A549 (cell line): ENCODE data around the gene ABCC1. TPM values are rescaled to one million over a fixed set of nuclear protein-coding genes. Genes with fewer than 3 reads are reported as not detected.
A peak's percentile ranks its signal among the peaks of the same experiment; 100 is the strongest.

ENCODE experiments used
- ATAC-seq, 2 experiments: fragments of 200-7000 bp in 1 of 2; fragments of >200 bp in 1 of 2; cut with Nextera tagmentation in 1 of 2; cut with Tn5 transposase in 1 of 2; 3 replicates each; pipeline versions ENCODE4 v1.8.0 to v1.9.1; 2018 to 2020; ENCODE audit warnings: mild to moderate bottlenecking in 1 of 2, moderate library complexity in 1 of 2
- CTCF ChIA-PET: fragments of 300-600 bp; sonication (Branson Sonifier 250); formaldehyde crosslinking; extraction: SDS; loops from one replicate; lab custom pipeline; 2021; ENCODE audit warnings: antibody characterized with exemption, inconsistent platforms; lab: Yijun Ruan, JAX
- POLR2A ChIA-PET: fragments of 350-600 bp; formaldehyde crosslinking; extraction: SDS; loops from one replicate; lab custom pipeline; 2021; ENCODE audit warnings: antibody characterized with exemption, inconsistent platforms; lab: Yijun Ruan, JAX
- DNase-seq, 2 experiments: peaks; one replicate each; pipeline versions ENCODE4 v3.0.0 to v3.0.0-alpha.2; 2011 to 2016; ENCODE audit warnings: low read depth in 1 of 2, low spot score in 1 of 2
- FAIRE-seq: peaks from 2 replicates; lab custom pipeline; 2011; peaks lifted over from hg19 to GRCh38; lab: Jason Lieb, UNC
- H3K27ac ChIP-seq, 2 experiments: fragments of >200 bp; sonication (Bioruptor Twin); formaldehyde crosslinking; 3 replicates each; pipeline ENCODE4 v1.5.1; 2016 to 2017
- H3K4me1 ChIP-seq: fragments of >200 bp; sonication (Bioruptor Twin); formaldehyde crosslinking; 3 replicates; pipeline ENCODE4 v1.6.1; 2016
- H3K4me2 ChIP-seq: fragments of >200 bp; sonication (Bioruptor Twin); formaldehyde crosslinking; 3 replicates; pipeline ENCODE4 v1.6.1; 2016
- H3K4me3 ChIP-seq: fragments of >200 bp; sonication (Bioruptor Twin); formaldehyde crosslinking; 3 replicates; pipeline ENCODE4 v1.5.1; 2016
- H3K9me3 ChIP-seq: fragments of >200 bp; sonication (Bioruptor Twin); formaldehyde crosslinking; 3 replicates; pipeline ENCODE4 v1.6.1; 2016
- CBX2 ChIP-seq: fragments of 200-600 bp; sonication (generic); IDR thresholded peaks from 2 replicates; pipeline ENCODE4 v1.6.1; 2016; ENCODE audit warnings: low read depth, mild to moderate bottlenecking, borderline replicate concordance
- CBX8 ChIP-seq: fragments of 200-600 bp; sonication (generic); IDR thresholded peaks from 2 replicates; pipeline ENCODE4 v1.6.1; 2016
- CHD4 ChIP-seq: fragments of 200-600 bp; sonication (generic); IDR thresholded peaks from 2 replicates; pipeline ENCODE4 v1.6.1; 2016; ENCODE audit warnings: antibody characterized with exemption, mild to moderate bottlenecking, borderline replicate concordance
- EP300 ChIP-seq, 2 experiments: fragments of >200 bp; sonication (Bioruptor Twin); formaldehyde crosslinking; IDR thresholded peaks; 2 replicates in 1 of 2; 3 replicates in 1 of 2; pipeline ENCODE4 v1.6.1; 2016 to 2017
- ESRRA ChIP-seq: fragments of 150-350 bp; IDR thresholded peaks from 2 replicates; pipeline ENCODE4 v1.6.1; 2014; ENCODE audit warnings: mild to moderate bottlenecking, low read length, borderline replicate concordance
- GATA3 ChIP-seq: IDR thresholded peaks from 2 replicates; pipeline ENCODE4 v1.6.1; 2012; ENCODE audit warnings: borderline replicate concordance
- HEYL ChIP-seq: fragments of 250-450 bp; sonication (Bioruptor Pico); IDR thresholded peaks from 2 replicates; pipeline ENCODE4 v1.8.0; 2021; ENCODE audit warnings: mild to moderate bottlenecking, moderate library complexity
- JUNB ChIP-seq: fragments of >200 bp; sonication (Bioruptor Twin); formaldehyde crosslinking; IDR thresholded peaks from 2 replicates; pipeline ENCODE4 v1.6.1; 2016
- NFE2L2 ChIP-seq: fragments of 150-350 bp; conservative IDR thresholded peaks from 2 replicates; pipeline ENCODE4 v1.6.1; 2014; ENCODE audit warnings: low read length
- PHF8 ChIP-seq: fragments of 200-600 bp; sonication (generic); IDR thresholded peaks from 2 replicates; pipeline ENCODE4 v1.6.1; 2016; ENCODE audit warnings: low read depth, mild to moderate bottlenecking, antibody characterized with exemption, moderate library complexity, borderline replicate concordance
- POLR2A ChIP-seq: IDR thresholded peaks from 2 replicates; pipeline ENCODE4 v1.6.1; 2012; ENCODE audit warnings: mild to moderate bottlenecking, low read length
- POLR2AphosphoS2 ChIP-seq: conservative IDR thresholded peaks from 2 replicates; pipeline ENCODE4 v1.6.1; 2012; ENCODE audit warnings: low read length, improper control_type of control experiment, inconsistent platforms
- RAD21 ChIP-seq, 2 experiments: fragments of >200 bp in 1 of 2; sonication (Bioruptor Twin) in 1 of 2; formaldehyde crosslinking in 1 of 2; IDR thresholded peaks in 1 of 2; conservative IDR thresholded peaks in 1 of 2; 2 replicates in 1 of 2; 3 replicates in 1 of 2; pipeline ENCODE4 v1.6.1; 2012 to 2018; ENCODE audit warnings: inconsistent platforms in 1 of 2
- RCOR1 ChIP-seq: fragments of 150-350 bp; IDR thresholded peaks from 2 replicates; pipeline ENCODE4 v1.6.1; 2014; ENCODE audit warnings: antibody characterized with exemption, low read length, low read depth
- ZC3H11A ChIP-seq: fragments of 450-650 bp; IDR thresholded peaks from 2 replicates; pipeline ENCODE4 v1.6.1; 2014; ENCODE audit warnings: antibody characterized with exemption, mild to moderate bottlenecking
- ZFP36 ChIP-seq: fragments of 450-650 bp; IDR thresholded peaks from 2 replicates; pipeline ENCODE4 v1.6.1; 2014; ENCODE audit warnings: borderline replicate concordance; ENCODE audit not compliant: partially characterized antibody
- WGBS: methylation state at CpG from one replicate; pipeline ENCODE4 v1.1.6; 2017; ENCODE audit errors: missing lambda C conversion rate; 5-methylcytosine and 5-hydroxymethylcytosine counted together
- polyA plus RNA-seq, 4 experiments: library from polyadenylated mRNA; depleted of rRNA in 3 of 4; stranded (reverse); fragments of >200 nt; fragmentation: RNase III in 1 of 4; extraction: RNeasy Plus Mini Kit Qiagen cat#74134 plus additional on column Dnase treatment in 1 of 4; gene quantifications; 2 replicates in 3 of 4; 3 replicates in 1 of 4; pipeline ENCODE4 v1.2.3, GENCODE V29; 2011 to 2017
- TF ChIP-seq, protein P1 (sequence below): fragments of 250-450 bp; sonication (Bioruptor Pico); IDR thresholded peaks from 2 replicates; pipeline ENCODE4 v1.5.0; 2021; ENCODE audit warnings: mild to moderate bottlenecking, moderate library complexity, borderline replicate concordance
- TF ChIP-seq, protein P2 (sequence below): fragments of 250-450 bp; sonication (Bioruptor Pico); IDR thresholded peaks from 2 replicates; pipeline ENCODE4 v1.5.0; 2020; ENCODE audit warnings: low read depth, mild to moderate bottlenecking, moderate library complexity
- TF ChIP-seq, protein P3 (sequence below): IDR thresholded peaks from 2 replicates; pipeline ENCODE4 v1.6.1; 2012; ENCODE audit warnings: low read depth, borderline replicate concordance
- TF ChIP-seq, protein P4 (sequence below): IDR thresholded peaks from 2 replicates; pipeline ENCODE4 v1.6.1; 2012
- TF ChIP-seq, protein P5 (sequence below): fragments of >200 bp; sonication (Bioruptor Twin); formaldehyde crosslinking; IDR thresholded peaks from 3 replicates; pipeline ENCODE4 v1.6.1; 2016

ABCC1 gene
- polyA plus RNA-seq, 2 of the 4 experiments (the other 2 are of a cell fraction) = 56.5 to 93.8 TPM

DNA sequence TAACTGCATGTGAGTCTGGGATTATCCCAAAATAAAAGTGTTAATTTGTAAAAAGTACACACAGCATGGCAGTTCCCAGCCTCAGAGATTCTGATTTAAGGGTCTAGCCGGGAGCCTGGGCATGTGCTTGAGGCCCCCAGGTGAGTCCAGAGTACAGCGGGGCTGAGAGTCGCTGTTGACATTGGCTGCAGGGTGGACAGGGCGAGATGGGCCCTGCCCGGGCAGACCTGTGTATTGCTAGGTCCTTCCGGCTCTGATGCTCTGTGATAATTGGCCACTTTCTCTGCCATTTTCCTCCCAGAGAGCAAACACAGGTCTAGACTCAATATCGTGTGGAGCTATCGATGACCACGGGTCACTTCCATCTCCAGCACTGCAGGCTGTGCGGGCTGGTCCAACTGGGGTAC lies 200.3 kb downstream of the ABCC1 start:
- no peak for FAIRE-seq

DNA sequence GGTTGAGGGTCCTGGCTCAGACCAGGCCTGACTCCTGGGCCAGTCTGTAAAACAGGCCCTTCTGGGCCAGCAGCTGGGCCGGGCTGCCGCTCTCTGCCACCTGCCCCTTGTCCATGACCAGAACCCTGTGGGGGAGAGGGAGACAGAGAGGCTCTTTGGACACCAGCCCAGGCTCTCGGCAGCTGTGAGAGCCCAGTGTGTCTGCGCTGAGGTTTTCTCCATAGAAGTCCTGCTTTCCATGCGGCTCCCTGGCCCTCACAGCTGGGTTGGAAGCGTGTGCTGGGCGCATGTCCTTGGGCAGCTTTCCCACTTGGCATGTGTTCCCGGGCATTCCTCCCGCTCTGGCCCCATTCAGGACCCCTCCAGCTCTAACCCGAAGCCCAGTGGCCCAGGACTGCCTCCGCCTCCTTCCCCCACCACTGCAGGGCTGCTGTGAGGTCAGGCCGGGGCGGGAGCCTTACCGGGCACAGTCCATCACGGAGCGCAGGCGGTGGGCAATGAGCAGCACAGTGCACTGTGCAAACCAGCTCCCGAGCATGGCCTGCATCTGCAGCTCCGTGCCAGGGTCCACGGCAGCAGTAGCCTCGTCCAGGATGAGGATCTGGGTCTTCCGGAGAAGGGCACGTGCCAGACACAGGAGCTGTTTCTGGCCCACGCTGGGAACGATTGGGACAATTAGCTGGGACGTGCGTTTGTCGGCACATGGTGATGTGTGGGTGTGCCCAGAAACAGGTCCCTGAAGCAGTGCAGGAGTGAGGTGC lies 200.9 kb downstream of the ABCC1 start:
- Histone ChIP-seq H3K4me1 (peaks cover 2% of the 10 kb centered on the region; the same call in 1 of the 3 replicates), H3K27ac (no peak overlapping the region), H3K9me3 (no peaks in the 10 kb centered on the region), H3K4me2 (no peak overlapping the region), H3K4me3 (no peak overlapping the region)
- ChIA-PET CTCF (interaction anchor here (0.8 to 1.4 kb wide), 2 partner anchors 10 to 373 kb away, joined by 3 to 4 read pairs; no protein-coding TSS in a partner anchor), POLR2A (no interaction called here)
- FAIRE-seq (no peak), DNase-seq (no peak), ATAC-seq (peak; percentile 26 to 30; a peak in 5 of 6 replicates)
- TF ChIP-seq, protein P1, sequence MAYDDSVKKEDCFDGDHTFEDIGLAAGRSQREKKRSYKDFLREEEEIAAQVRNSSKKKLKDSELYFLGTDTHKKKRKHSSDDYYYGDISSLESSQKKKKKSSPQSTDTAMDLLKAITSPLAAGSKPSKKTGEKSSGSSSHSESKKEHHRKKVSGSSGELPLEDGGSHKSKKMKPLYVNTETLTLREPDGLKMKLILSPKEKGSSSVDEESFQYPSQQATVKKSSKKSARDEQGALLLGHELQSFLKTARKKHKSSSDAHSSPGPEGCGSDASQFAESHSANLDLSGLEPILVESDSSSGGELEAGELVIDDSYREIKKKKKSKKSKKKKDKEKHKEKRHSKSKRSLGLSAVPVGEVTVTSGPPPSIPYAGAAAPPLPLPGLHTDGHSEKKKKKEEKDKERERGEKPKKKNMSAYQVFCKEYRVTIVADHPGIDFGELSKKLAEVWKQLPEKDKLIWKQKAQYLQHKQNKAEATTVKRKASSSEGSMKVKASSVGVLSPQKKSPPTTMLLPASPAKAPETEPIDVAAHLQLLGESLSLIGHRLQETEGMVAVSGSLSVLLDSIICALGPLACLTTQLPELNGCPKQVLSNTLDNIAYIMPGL = no peak
- TF ChIP-seq POLR2AphosphoS2 (peak; percentile 50), PHF8 (no peak), HEYL (CRISPR knock-in tag) (no peak), ZFP36 (no peak)
- WGBS = 87% methylated on average over 18 of the region's 28 CpGs

More for the DNA sequence above, 200.3 kb downstream of the ABCC1 start:
- DNase-seq (no peak), ATAC-seq (peak; percentile 6 to 9; a peak in 3 of 6 replicates)
- peaks cover 2% of the 10 kb centered on the region; the same call in 1 of the 3 replicates for H3K4me1 ChIP-seq
- TF ChIP-seq JUNB = no peak
- TF ChIP-seq POLR2A = no peak
- no peak for TF ChIP-seq RAD21 (conservative IDR thresholded peaks at IDR 0.05 in 1 of 2, IDR thresholded peaks at IDR 0.05 in 1 of 2)
- TF ChIP-seq CBX8 = no peak
- TF ChIP-seq, protein P2, sequence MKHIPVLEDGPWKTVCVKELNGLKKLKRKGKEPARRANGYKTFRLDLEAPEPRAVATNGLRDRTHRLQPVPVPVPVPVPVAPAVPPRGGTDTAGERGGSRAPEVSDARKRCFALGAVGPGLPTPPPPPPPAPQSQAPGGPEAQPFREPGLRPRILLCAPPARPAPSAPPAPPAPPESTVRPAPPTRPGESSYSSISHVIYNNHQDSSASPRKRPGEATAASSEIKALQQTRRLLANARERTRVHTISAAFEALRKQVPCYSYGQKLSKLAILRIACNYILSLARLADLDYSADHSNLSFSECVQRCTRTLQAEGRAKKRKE = no peak
- TF ChIP-seq EP300 (IDR thresholded peaks at IDR 0.05) = no peak
- TF ChIP-seq CBX2 = no peak
- TF ChIP-seq, protein P1 = no peak
- TF ChIP-seq CHD4 = no peak
- no peak for TF ChIP-seq NFE2L2
- TF ChIP-seq, protein P3, sequence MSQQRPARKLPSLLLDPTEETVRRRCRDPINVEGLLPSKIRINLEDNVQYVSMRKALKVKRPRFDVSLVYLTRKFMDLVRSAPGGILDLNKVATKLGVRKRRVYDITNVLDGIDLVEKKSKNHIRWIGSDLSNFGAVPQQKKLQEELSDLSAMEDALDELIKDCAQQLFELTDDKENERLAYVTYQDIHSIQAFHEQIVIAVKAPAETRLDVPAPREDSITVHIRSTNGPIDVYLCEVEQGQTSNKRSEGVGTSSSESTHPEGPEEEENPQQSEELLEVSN = no peak
- TF ChIP-seq, protein P4, sequence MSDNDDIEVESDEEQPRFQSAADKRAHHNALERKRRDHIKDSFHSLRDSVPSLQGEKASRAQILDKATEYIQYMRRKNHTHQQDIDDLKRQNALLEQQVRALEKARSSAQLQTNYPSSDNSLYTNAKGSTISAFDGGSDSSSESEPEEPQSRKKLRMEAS = no peak
- TF ChIP-seq, protein P5, sequence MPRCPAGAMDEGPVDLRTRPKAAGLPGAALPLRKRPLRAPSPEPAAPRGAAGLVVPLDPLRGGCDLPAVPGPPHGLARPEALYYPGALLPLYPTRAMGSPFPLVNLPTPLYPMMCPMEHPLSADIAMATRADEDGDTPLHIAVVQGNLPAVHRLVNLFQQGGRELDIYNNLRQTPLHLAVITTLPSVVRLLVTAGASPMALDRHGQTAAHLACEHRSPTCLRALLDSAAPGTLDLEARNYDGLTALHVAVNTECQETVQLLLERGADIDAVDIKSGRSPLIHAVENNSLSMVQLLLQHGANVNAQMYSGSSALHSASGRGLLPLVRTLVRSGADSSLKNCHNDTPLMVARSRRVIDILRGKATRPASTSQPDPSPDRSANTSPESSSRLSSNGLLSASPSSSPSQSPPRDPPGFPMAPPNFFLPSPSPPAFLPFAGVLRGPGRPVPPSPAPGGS = no peak
- no peak for TF ChIP-seq ZC3H11A
- no peak for TF ChIP-seq ESRRA
- TF ChIP-seq GATA3 = no peak
- no peak for TF ChIP-seq RCOR1
- 81% methylated on average over 10 of the region's 10 CpGs for WGBS
- no peak overlapping the region for H3K4me2 ChIP-seq
- ChIA-PET POLR2A (no interaction called here), CTCF (interaction anchor here (1.2 to 1.4 kb wide), 2 partner anchors 23 to 372 kb away, joined by 3 to 4 read pairs; no protein-coding TSS in a partner anchor)
- H3K4me3 ChIP-seq = no peak overlapping the region
- H3K9me3 ChIP-seq = no peaks in the 10 kb centered on the region
- H3K27ac ChIP-seq = no peak overlapping the region
